ENCODE data around the gene AGBL1.
"Not testable (repeated sequence)": the region's sequence is repeated elsewhere in the genome, so short reads cannot be mapped to it uniquely, and the experiment has no call there.

Gene AGBL1

DNA sequence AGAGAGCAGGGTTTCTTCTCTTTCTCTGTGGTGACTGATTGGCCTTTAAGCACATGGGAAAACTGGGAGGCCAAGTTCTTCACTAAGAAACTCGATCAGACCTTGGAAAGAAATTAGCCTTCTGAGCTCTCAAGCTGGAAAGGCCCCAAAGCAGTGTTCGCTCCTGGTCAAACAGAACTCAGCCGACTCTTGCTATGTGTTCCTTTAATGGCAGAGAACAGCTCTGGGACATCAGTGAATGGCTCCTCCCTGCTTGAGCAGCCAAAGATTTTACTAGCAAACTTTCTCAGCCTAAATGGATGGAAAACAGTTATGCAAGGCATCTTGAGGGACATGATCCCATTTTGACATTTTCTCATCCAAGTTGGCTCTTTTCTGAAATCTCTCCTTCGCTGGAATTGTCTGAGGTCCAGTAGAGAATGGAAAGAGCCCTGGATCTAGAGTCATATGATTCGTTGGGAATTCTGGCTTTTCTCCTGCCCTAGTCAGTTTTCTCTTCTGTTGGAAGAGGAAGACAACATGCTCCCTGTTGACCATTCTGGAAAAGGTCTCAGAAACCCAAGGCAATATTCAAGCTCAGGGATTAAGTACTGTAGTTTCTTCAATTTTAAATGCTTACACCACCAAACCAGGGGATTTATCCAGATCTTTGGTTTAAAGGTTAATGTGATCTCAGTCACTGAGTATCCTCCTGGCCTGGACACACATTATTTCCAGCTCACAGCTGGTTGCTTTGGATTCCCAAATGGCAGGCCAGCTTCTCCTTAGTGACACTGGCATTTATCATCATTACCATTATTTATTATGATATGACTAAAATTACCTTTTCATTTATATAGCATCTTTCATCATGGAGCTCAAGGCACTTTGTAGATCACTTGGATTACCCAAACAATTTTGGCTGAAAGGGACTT lies 319.6 kb downstream of the AGBL1 start:
- no peak for DNase-seq (ENCODE audit: low read depth in 2 of 2)

DNA sequence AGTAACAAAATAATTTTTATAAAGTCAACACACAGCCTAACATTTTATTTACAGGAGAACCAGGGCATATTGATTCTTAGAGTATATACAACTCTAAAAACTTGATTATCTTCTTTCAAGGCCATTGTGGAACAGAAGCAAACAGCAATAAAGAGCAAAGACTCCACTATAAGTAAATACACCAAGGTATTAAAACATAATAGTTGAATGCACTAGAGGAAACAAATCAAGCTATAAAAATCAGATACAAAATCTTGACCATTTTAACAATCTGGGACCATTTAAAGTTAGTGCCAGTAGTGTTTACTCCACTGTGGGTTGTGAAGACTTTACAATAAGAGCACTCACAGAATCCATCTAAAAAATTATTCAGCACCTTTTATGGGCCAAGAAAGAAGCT lies 323.6 kb downstream of the AGBL1 start:
- DNase-seq (ENCODE audit: low read depth in 2 of 2) = no peak

DNA sequence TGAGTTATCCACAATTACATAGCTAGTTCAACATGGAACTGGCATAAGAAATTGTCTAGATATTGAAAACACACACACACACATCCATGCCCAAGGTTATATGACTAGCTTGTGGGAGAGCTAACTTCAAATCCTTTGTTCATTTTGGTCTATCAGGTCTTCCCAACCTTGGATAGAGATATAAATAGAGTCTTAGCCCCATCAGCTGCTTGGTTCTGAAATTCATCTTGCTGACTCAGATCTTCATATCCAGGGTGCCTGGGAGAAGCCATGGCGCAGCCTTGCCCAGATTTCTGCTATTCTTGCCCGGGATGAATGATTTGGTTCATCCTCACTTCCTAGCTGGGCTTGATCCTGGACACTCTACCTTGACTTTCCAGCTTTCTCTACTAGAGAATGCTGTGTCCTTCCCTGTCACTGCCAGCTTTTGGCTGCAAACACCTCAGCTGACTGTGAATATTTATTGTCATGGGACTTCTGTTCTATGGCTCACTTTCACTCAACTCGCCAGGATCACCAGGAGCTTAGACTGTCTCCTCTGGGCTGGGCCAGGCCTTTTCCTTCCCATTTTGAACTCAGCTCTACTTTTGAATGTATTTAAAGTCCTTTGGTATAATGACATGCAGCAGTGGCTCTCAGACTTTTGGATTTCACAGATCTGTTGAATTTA lies 324.4 kb downstream of the AGBL1 start:
- DNase-seq (ENCODE audit: low read depth in 2 of 2) = no peak

DNA sequence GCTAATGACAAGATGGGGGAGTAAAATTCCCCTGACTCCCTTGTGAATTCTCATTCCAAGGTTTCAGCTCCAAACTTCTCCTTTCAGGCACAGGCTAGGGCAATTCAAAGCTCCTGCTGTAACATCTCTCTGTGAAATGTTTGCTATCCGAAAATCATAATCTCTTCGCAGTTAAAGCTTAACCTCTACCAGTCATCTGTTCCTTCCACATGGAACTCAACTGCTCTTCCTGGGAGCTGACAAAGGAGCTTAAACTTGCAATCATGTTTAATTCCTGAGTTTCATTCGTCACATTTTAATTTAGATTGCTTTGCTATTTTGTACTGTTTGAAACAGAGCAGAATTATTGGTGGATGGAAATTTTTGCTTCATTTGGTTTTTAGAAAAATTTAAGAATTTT lies 328.6 kb downstream of the AGBL1 start:
- no peak for DNase-seq (ENCODE audit: low read depth in 2 of 2)

DNA sequence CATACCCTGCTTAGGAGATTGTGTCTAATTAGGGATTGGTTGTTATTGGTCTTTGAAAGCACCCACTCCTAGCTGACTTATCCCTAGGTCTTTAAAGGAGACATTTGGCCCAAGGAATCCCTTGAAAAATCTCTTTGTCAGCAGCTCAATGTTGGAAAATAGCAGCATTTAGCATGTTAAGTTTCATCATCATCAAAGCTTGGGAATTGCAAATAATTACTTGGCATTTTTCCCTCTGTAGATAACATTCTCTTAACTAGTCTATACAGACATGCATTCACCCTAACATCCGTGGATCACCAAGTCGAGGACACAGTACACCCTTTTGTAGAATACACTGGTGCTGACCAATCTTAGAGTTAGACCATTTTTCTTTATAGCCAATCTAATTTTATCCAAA lies 332.2 kb downstream of the AGBL1 start:
- no peak for DNase-seq (ENCODE audit: low read depth in 2 of 2)

DNA sequence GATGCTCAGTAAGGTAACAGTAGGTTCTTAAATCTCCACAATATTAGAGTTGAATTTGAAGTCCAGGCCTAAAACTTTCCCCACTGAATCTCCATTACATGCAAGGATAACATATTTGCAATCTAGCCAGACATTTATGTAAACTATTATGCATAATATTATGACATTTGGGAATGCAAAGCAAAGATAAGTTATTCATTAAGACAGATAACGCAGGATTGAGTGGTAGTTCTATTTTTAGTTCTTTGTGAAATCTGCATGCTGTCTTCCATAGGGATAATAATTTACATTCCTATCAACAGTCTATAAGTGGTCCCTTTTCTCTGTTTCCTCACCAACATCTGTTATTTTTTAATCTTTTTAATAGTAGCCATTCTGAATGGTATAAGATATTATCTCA lies 333.5 kb downstream of the AGBL1 start:
- DNase-seq (ENCODE audit: low read depth in 2 of 2) = no peak

DNA sequence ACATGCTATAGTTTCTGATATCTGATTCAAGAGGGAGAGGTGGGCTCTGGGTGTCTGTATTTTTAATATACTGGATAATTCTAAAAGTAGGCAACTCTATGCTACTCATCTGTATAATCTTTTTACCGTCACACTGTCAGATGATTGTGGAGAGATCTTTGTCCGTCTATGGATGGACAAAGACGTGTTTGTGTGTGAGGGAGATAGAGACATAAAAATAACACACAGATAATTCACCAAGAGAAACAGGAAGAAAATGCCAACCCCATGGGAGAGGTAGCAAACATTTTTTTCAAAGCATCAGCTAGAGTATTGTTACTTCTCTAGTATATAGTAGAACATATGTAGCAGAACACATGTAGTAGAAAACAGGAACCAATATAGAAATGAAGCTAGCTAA lies 346.1 kb downstream of the AGBL1 start:
- DNase-seq (ENCODE audit: low read depth in 2 of 2) = no peak

DNA sequence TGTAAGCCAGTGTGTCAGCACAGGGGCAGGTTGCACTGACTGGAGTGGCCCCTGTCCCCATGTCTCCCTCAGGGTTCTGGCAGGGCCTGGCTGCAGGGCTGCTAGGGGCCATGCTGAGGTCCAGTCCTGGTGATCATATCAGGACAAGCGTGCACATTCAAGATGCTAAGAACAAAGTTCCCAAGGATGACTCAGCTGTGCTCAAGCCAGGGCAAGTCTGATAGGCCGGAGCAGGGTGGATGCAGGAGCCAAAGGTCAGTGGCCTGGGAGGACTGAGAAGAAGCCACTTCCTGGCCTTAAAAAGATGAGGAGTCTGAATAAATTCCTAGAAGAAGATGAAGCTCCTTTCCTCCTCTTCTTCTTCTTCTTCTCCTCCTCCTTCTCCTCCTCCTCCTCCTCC lies 353.2 kb downstream of the AGBL1 start:
- DNase-seq (ENCODE audit: low read depth in 2 of 2) = no peak

DNA sequence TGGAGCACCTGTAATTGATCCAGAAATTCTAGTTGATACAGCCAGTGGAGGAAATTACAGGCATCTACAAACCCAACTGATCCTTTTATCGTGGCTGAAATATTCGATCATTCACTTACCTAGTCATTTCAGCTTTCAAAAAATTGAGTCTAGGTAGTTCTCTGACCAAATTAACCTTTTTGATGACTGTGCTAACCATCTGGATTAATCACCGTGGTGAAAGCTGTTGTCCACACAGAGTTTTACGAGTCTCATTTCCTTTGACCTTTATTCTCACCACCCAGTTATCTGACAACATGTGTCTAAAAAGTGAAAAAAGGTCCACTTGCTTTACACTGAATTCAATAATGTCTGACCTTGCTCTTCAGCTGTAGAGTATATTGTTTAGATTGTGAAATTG lies 354.3 kb downstream of the AGBL1 start:
- DNase-seq (ENCODE audit: low read depth in 2 of 2) = no peak

DNA sequence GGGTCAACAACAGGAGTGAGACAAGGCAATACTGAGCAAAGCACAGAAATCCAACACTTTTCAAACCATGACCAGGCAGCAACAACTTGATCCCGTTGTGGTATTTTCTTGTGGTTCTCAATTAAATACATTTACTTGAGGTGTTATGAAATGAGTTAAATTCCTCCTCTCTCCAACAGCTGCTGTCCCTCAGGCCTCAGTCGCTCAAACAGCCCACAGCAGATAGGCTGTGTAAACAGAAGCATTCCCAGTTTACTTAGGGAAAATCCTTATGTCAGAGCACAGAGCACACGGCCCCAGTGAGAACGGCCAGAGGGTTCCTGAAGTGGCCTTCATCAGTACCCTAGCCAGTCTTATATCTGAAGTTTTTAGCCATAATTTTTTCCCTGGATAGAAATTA lies 359.9 kb downstream of the AGBL1 start:
- DNase-seq (ENCODE audit: low read depth in 2 of 2) = no peak

DNA sequence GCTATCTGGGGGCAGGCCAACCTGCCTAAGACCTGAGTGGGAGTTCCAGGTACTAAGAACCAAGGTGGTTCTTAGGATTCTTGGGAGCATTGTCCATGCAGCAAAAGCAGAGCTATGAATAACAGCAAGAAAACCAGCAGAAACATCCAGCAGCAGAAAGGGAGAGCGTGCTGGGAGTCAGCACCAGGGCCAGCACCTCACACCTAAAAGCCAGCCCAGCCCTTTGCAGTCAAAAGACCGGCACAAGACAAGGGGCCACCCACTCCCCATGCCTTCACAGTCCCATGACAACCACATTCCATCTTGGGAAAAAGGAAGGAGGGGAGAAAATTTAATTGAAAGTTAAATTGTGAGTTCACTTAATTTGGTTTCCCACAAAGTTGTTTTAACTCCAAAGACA lies 364.9 kb downstream of the AGBL1 start:
- DNase-seq (ENCODE audit: low read depth in 2 of 2) = no peak

DNA sequence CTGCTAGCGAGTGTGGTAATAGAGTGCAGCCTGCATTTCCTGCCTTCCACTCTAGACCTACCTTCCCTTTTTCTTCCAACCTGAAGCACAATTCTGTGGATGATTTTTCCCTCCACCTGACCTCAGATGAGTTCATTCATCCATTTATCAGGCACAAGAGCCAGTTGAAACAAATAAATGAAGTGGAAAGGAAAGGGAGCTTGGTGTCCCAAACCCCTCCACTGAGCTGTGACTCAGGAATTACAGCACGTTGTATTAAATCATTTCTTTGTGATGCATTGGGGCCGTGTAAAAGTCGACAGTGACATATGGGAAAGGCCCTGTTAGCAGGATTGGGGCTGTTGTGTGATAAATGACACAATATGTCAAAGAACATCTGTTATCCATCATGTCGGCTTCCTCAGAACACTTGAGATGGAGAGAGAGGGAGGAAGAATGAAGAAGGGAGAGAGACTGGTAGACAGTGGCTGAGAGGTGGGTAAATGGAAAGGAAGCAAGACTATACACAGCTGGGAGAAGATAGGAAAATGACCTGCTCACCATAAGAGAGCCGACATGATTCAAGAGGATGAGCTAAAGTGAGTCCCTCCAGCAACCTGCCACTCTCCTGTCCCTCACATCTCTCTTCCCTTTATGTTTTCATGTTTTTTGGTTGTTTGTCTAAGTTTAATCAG lies 366.0 kb downstream of the AGBL1 start:
- DNase-seq (ENCODE audit: low read depth in 2 of 2) = no peak

DNA sequence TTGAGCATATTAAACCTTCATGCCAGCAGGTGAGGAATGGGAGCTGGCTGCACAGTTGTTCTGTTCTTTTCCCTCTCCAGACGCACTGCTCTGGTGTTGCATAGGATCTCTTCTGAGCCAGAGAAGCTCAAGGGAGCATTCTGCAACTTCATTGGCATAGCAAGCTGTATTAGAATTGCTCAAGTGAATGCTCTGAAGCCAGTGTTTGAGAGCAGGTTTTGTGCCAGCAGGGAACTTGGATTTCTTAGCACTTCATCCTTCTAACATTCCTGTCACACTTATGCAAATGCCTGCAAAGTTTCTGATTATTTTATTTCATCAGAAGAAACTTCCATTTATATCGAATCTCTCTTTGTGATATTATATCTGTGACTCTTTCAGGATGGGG lies 366.6 kb downstream of the AGBL1 start:
- no peak for DNase-seq (ENCODE audit: low read depth in 2 of 2)

DNA sequence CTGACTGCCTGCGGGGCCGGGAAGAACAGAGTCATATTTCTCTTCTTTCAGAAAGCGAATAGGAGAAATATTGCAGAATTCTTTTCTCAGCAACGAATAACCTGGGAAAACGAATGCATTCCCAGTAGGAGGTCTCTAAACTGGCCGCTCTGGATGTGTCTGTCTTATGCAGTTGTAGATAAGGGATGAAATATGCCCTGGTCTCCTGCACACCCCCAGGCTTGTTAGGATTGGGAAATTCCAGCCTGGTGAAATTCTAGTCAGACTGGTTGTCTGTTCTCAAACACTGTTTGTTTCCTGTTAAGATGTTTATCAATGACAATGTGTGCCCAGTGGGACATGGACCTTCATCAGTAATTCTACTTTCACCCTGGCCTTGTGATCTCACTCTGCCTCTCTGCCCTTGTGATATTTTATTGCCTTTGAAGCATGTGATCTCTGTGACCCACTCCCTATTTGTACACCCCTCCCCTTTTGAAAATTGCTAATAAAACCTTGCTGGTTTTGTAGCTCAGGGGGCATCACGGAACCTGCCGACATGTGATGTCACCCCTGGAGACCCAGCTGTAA lies 385.9 kb downstream of the AGBL1 start:
- not testable (repeated sequence) for DNase-seq (ENCODE audit: low read depth in 2 of 2)

DNA sequence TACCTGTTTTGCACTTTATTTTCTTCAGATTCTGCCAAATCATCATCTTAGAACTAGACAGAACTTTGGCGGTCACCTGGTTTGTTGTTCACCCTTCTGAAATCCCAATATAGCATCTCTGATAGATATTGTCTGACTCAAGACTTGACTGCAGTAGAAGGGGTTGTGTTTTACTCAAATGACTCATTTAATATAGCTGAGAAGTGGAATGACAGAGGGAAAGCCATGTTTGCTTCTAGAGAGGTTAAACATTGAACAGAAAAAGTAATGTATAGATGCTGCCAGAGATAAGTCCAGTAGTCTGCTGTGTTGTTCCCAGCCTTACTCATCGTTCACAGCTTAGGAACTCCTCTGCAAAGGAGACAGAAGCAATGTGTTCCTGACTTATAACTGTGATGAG lies 402.0 kb downstream of the AGBL1 start:
- no peak for DNase-seq (ENCODE audit: low read depth in 2 of 2)

DNA sequence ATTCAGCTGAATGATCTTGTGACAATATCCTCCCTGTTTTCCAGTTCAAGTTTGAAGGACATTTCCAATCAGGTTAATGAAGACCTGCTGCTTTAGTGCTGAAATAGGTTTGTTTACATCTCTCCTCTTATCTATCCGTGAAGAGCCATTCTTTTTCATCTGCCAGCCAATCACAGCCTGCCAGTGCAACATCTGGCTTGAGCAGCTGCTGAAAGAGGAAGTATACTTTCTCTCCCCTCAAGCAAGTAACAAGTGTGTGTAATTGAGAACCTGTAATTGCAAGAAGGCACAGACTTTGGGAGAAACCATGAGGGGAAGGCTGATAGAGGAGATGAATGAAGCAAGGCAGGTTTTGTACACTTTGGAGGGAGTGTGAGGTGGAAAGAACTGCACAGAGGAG lies 404.3 kb downstream of the AGBL1 start:
- no peak for DNase-seq (ENCODE audit: low read depth in 2 of 2)

DNA sequence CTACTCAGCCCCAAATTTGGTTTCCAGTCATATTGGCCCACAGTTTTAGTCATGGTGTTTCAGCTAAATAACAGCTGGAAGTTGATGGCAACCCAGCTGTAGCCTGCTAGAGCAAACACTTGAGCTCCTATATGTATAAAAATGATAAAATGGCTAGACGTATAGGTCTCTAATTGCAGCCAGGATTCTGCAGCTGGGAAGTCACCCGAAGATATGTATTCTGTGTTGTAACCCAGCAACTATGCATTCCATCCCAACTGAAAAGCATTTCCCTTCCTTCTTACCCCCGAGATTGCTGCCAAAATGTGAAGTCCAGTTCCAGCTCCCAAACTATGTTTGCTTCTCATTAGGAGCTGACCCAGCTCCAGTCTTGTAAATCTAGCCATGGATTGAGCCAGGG lies 408.4 kb downstream of the AGBL1 start:
- no peak for DNase-seq (ENCODE audit: low read depth in 2 of 2)

DNA sequence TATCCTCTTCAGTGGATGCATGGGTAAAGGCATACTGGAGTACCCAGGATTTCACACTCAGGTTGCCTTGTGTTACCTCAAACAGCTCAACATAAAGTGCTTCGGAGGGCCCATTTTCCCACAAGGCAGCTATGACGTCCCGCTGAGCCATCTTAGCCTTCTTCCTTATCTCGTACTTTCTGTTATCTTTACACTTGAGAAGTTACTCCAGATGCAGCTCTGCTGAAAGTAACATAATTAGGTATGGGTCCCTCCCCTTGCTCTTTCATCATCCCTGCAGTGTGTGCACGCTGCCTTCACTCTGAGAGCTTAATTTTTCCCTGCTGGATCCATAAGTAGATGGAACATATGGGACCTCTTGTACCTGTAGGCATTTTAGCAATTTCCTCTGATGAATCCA lies 410.3 kb downstream of the AGBL1 start:
- no peak for DNase-seq (ENCODE audit: low read depth in 2 of 2)

DNA sequence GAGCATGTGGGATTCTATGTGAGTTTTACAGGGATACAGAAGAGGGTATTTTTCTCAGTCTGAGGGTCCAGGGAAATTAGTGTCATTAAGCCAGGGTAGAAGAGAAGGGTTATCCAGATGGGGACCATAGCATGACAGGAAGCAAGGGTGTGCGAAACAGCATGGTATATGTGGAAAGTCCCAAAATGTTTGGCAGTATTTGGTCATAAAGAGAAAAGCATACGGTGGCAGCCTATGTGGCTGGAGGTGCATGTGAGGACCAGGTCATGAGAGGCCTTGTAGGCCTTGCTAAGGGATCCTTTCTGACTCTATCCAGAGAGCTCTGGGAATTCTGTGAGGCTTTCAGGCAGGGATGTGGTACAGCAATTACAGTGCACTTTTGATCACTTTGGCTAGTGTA lies 411.4 kb downstream of the AGBL1 start:
- no peak for DNase-seq (ENCODE audit: low read depth in 2 of 2)

DNA sequence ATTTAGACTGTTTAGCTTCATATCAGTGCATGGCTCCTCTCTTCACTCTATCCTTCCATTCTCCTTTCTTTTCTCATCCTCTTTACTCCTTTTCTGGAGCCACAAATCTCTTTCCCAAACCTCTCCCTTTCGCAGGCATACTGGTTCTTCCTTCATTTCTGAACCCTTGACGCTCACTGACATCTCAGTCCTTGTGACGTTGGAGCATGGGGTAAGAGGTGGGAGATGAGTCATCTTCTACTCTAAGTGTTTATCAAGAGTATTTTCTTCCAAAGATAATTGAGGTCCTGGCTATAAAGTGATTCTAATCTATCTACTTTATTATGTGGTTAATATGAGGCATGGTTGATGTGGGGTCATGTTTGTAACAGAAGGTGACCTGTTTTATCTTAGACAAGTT lies 414.2 kb downstream of the AGBL1 start:
- DNase-seq (ENCODE audit: low read depth in 2 of 2) = no peak

DNA sequence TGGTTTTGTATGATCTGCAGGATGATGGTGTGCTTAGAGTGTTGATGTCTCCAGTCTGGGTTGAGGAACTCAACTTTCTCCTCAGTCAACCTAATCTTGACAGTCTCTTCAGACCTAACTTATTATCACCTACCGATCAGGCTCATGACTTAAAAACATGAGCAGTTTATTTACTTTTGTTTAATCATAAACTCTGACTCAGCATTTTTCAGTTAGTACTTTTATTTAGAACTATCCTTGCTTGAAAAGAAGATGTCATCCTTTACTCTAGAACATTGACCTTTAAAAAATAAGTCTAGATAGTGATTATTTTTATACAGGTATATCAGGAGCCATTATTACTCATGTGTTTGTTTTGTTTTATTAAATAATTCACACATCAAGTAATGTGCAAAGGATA lies 414.8 kb downstream of the AGBL1 start:
- DNase-seq (ENCODE audit: low read depth in 2 of 2) = no peak

DNA sequence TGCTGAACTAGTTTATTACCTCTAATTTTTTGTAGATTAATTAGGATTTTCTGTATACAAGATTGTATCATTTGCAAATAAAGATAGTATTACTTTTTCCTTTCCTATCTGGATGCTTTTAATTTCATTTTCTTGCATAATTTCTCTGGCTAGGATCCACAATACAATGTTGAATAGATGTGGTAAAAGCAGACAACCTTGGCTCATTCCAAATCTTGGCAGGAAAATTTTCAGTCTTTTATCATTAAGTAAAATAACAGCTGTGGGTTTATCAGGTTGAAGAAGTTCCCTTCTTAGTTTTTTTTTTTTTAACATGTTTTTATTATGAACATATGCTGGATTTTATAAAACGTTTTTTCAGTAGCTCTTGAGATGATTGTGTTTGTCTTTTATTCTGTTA lies 422.6 kb downstream of the AGBL1 start:
- no peak for DNase-seq (ENCODE audit: low read depth in 2 of 2)

DNA sequence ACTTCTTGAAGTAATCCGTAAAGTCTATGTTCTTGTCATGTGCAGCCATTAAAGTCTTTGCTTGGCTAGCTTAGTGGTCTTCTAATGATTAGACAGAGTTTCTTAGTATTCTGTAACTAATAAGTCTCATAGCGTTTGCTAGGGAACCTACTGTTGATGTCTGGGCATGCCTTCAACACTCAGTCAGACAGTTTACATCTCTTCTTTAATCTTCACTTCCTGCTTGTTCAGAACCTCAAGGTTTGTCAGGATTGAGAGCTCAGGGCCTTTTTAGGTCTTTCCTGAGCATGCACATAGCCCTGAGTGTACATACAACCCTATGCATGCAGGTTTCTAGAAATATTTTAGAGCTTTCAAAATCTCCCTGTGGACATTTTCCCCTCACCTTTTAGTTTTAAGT lies 426.3 kb downstream of the AGBL1 start:
- DNase-seq (ENCODE audit: low read depth in 2 of 2) = no peak
